SK-N-SH (cell line): ENCODE measurements around the gene OR1I1. TPM values are rescaled to one million over a fixed set of nuclear protein-coding genes. Genes with fewer than 3 reads are reported as not detected.
A peak's percentile ranks its signal among the peaks of the same experiment; 100 is the strongest.

Experiments
- CTCF ChIA-PET: fragments of 300-600, 350-600 bp; formaldehyde crosslinking; extraction: SDS; loops from one replicate; lab custom pipeline; 2021; lab: Yijun Ruan, JAX
- POLR2A ChIA-PET: fragments of 350-600 bp; sonication (Branson Sonifier 250); formaldehyde crosslinking; extraction: SDS; loops from one replicate; lab custom pipeline; 2020; ENCODE audit warnings: antibody characterized with exemption, inconsistent platforms; lab: Yijun Ruan, JAX
- DNase-seq: peaks from one replicate; pipeline ENCODE4 v3.0.0; 2012
- H2AFZ ChIP-seq: fragments of 200-600 bp; sonication (generic); 2 replicates; pipeline ENCODE4 v1.8.1; 2016; ENCODE audit warnings: antibody characterized with exemption, mild to moderate bottlenecking, low read depth
- H3F3A ChIP-seq: fragments of 200-600 bp; sonication (generic); replicated peaks from 2 replicates; pipeline ENCODE3; 2016; ENCODE audit warnings: antibody characterized with exemption, mild to moderate bottlenecking; ENCODE audit not compliant: insufficient read depth
- H3K27ac ChIP-seq, 2 experiments: fragments of 200-500 bp in 1 of 2; fragments of 200-600 bp in 1 of 2; sonication (Bioruptor generic) in 1 of 2; sonication (generic), shearing (Covaris generic) in 1 of 2; 2 replicates each; pipeline versions ENCODE4 v1.5.1 to v1.6.1; 2014 to 2016; ENCODE audit warnings: low read depth in 2 of 2, inconsistent platforms in 1 of 2, low read length in 1 of 2, mild to moderate bottlenecking in 1 of 2, mixed read lengths in 1 of 2
- H3K27me3 ChIP-seq: fragments of 200-600 bp; sonication (generic), shearing (Covaris generic); 2 replicates; pipeline ENCODE4 v1.6.1; 2016; ENCODE audit warnings: mixed run types; ENCODE audit not compliant: insufficient read depth
- H3K36me3 ChIP-seq, 2 experiments: fragments of 200-500 bp in 1 of 2; fragments of 200-600 bp in 1 of 2; sonication (Bioruptor generic) in 1 of 2; sonication (generic) in 1 of 2; replicated peaks in 1 of 2; 2 replicates each; pipeline versions ENCODE3 to v1.5.1; 2014 to 2016; ENCODE audit warnings: low read length in 1 of 2, mild to moderate bottlenecking in 1 of 2; ENCODE audit not compliant: insufficient read depth in 2 of 2, control insufficient read depth in 1 of 2
- H3K4me1 ChIP-seq, 2 experiments: fragments of 200-500 bp in 1 of 2; fragments of 200-600 bp in 1 of 2; sonication (Bioruptor generic) in 1 of 2; sonication (generic), shearing (Covaris generic) in 1 of 2; 2 replicates each; pipeline versions ENCODE4 v1.5.1 to v1.6.1; 2014 to 2016; ENCODE audit warnings: low read depth in 1 of 2, low read length in 1 of 2, mixed run types in 1 of 2; ENCODE audit not compliant: insufficient read depth in 2 of 2, control insufficient read depth in 1 of 2
- H3K4me2 ChIP-seq: fragments of 200-600 bp; sonication (generic), shearing (Covaris generic); 2 replicates; pipeline ENCODE4 v1.6.1; 2017; ENCODE audit warnings: mixed run types
- H3K4me3 ChIP-seq, 2 experiments: fragments of 200-500 bp in 1 of 2; fragments of 200-600 bp in 1 of 2; sonication (Bioruptor generic) in 1 of 2; sonication (generic), shearing (Covaris generic) in 1 of 2; 2 replicates each; pipeline versions ENCODE4 v1.5.1 to v1.8.1; 2014 to 2016; ENCODE audit warnings: low read depth in 2 of 2, inconsistent platforms in 1 of 2, low read length in 1 of 2, mild to moderate bottlenecking in 1 of 2, mixed read lengths in 1 of 2, moderate library complexity in 1 of 2
- H3K79me2 ChIP-seq: fragments of 200-600 bp; sonication (generic); 2 replicates; pipeline ENCODE4 v1.8.1; 2017; ENCODE audit warnings: mild to moderate bottlenecking; ENCODE audit not compliant: insufficient read depth
- H3K9ac ChIP-seq: fragments of 200-600 bp; sonication (generic); 2 replicates; pipeline ENCODE4 v1.6.1; 2017; ENCODE audit warnings: mixed run types
- H3K9me2 ChIP-seq: fragments of 200-600 bp; sonication (generic); 2 replicates; pipeline ENCODE4 v1.6.1; 2017; ENCODE audit warnings: mixed run types
- H3K9me3 ChIP-seq: fragments of 200-600 bp; sonication (generic); 2 replicates; pipeline ENCODE4 v1.6.1; 2017; ENCODE audit warnings: mixed run types, mild to moderate bottlenecking, moderate library complexity
- H4K20me1 ChIP-seq: fragments of 200-600 bp; sonication (generic); 2 replicates; pipeline ENCODE4 v1.6.1; 2017; ENCODE audit warnings: mild to moderate bottlenecking, mixed run types; ENCODE audit not compliant: insufficient read depth
- CHD2 ChIP-seq: fragments of 150-350 bp; IDR thresholded peaks from 2 replicates; pipeline ENCODE4 v1.6.1; 2018; ENCODE audit warnings: low read length; ENCODE audit not compliant: partially characterized antibody
- ELF1 ChIP-seq: IDR thresholded peaks from 2 replicates; pipeline ENCODE4 v1.4.0; 2012
- EP300 ChIP-seq, 2 experiments: IDR thresholded peaks; 2 replicates each; pipeline versions ENCODE4 v1.4.0 to v1.6.1; 2012; ENCODE audit warnings: borderline replicate concordance in 1 of 2, low read depth in 1 of 2, low read length in 1 of 2
- EZH2phosphoT487 ChIP-seq: fragments of 200-600 bp; sonication (generic); IDR thresholded peaks from 2 replicates; pipeline ENCODE4 v1.6.1; 2017; ENCODE audit warnings: low read depth, mixed run types, mild to moderate bottlenecking, antibody characterized with exemption, moderate library complexity, borderline replicate concordance
- FOSL2 ChIP-seq: IDR thresholded peaks from 2 replicates; pipeline ENCODE4 v1.4.0; 2012; ENCODE audit warnings: low read depth, mild to moderate bottlenecking, moderate library complexity, borderline replicate concordance
- FOXM1 ChIP-seq: IDR thresholded peaks from 2 replicates; pipeline ENCODE4 v1.4.0; 2012; ENCODE audit warnings: low read depth, mild to moderate bottlenecking
- GATA2 ChIP-seq: sonication (generic); formaldehyde crosslinking; IDR thresholded peaks from 2 replicates; pipeline ENCODE4 v1.5.0; 2020; ENCODE audit warnings: mild to moderate bottlenecking, missing genetic modification reagents
- JUND ChIP-seq: IDR thresholded peaks from 2 replicates; pipeline ENCODE4 v1.4.0; 2012
- MEF2A ChIP-seq: IDR thresholded peaks from 2 replicates; pipeline ENCODE4 v1.4.0; 2012; ENCODE audit warnings: low read depth, borderline replicate concordance
- NFIC ChIP-seq: IDR thresholded peaks from 2 replicates; pipeline ENCODE4 v1.4.0; 2012; ENCODE audit warnings: borderline replicate concordance
- RCOR1 ChIP-seq: fragments of 150-350 bp; IDR thresholded peaks from 2 replicates; pipeline ENCODE4 v1.6.1; 2017; ENCODE audit warnings: antibody characterized with exemption, low read length
- SMC3 ChIP-seq: IDR thresholded peaks from 2 replicates; pipeline ENCODE4 v1.6.1; 2012; ENCODE audit warnings: low read depth, low read length, improper control_type of control experiment
- YY1 ChIP-seq: IDR thresholded peaks from 2 replicates; pipeline ENCODE4 v1.4.0; 2012; ENCODE audit warnings: low read depth, mild to moderate bottlenecking
- WGBS: methylation state at CpG from one replicate; pipeline ENCODE4 v1.1.6; 2017; ENCODE audit warnings: low lambda C conversion rate; 5-methylcytosine and 5-hydroxymethylcytosine counted together
- polyA plus RNA-seq, 3 experiments: library from polyadenylated mRNA; depleted of rRNA; stranded (reverse); fragments of >200 nt; gene quantifications; 2 replicates each; pipeline ENCODE4 v1.2.3, GENCODE V29; 2012
- TF ChIP-seq, protein P1 (sequence below): IDR thresholded peaks from 2 replicates; pipeline ENCODE4 v1.4.0; 2012; ENCODE audit warnings: low read depth, borderline replicate concordance
- TF ChIP-seq, protein P2 (sequence below): IDR thresholded peaks from 2 replicates; pipeline ENCODE4 v1.4.0; 2012; ENCODE audit warnings: low read depth
- TF ChIP-seq, protein P3 (sequence below): fragments of 150-350 bp; IDR thresholded peaks from 2 replicates; pipeline ENCODE4 v1.6.1; 2017; ENCODE audit warnings: antibody characterized with exemption, low read length, low read depth, borderline replicate concordance

OR1I1 gene
- polyA plus RNA-seq, 1 of the 3 experiments (the other 2 are of a cell fraction) = not detected

DNA sequence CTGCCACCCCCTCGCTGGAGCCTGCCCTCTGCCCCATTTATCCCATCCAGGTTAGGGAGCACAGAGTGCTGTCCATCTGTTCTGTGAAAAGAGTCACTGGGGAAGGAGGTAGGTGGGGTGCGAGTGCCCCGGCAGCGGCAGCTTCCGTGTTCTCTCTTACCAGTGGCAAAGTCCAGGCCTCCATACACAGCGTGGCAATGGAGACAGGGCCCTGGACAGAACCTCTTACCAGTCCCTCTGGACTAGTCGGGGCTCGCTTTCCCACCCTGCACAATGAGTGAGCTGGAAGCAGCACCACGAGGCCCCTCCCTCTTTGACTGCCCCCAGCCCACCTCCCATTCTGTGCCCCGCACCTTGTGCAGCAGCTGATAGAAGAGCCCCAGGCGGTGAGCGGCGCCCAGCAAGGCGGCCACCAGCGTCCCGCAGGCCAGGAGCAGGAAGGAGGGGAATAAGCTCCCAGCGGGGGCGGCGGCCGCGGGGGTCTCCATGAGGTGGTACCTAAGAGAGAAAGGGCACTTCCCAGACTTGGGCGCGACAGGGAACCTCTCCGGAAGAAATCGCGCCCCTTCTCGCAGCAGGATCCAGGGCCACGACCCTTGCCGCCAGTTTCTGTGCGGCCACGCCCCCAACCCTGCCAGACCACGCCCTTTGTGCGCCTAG is 42.7 kb downstream of the OR1I1 start:
- TF ChIP-seq GATA2 (CRISPR knock-in tag) = no peak
- no peak for TF ChIP-seq FOXM1
- TF ChIP-seq, protein P1, sequence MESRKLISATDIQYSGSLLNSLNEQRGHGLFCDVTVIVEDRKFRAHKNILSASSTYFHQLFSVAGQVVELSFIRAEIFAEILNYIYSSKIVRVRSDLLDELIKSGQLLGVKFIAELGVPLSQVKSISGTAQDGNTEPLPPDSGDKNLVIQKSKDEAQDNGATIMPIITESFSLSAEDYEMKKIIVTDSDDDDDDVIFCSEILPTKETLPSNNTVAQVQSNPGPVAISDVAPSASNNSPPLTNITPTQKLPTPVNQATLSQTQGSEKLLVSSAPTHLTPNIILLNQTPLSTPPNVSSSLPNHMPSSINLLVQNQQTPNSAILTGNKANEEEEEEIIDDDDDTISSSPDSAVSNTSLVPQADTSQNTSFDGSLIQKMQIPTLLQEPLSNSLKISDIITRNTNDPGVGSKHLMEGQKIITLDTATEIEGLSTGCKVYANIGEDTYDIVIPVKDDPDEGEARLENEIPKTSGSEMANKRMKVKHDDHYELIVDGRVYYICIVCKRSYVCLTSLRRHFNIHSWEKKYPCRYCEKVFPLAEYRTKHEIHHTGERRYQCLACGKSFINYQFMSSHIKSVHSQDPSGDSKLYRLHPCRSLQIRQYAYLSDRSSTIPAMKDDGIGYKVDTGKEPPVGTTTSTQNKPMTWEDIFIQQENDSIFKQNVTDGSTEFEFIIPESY = no peak
- TF ChIP-seq EZH2phosphoT487 = no peak
- TF ChIP-seq, protein P2, sequence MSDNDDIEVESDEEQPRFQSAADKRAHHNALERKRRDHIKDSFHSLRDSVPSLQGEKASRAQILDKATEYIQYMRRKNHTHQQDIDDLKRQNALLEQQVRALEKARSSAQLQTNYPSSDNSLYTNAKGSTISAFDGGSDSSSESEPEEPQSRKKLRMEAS = no peak
- no peak for TF ChIP-seq NFIC
- no peak for TF ChIP-seq MEF2A
- TF ChIP-seq CHD2 = no peak
- TF ChIP-seq SMC3 = no peak
- TF ChIP-seq FOSL2 = no peak
- no peak for TF ChIP-seq ELF1
- TF ChIP-seq, protein P3, sequence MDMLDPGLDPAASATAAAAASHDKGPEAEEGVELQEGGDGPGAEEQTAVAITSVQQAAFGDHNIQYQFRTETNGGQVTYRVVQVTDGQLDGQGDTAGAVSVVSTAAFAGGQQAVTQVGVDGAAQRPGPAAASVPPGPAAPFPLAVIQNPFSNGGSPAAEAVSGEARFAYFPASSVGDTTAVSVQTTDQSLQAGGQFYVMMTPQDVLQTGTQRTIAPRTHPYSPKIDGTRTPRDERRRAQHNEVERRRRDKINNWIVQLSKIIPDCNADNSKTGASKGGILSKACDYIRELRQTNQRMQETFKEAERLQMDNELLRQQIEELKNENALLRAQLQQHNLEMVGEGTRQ = no peak
- no peak for TF ChIP-seq RCOR1
- no peak for TF ChIP-seq YY1
- TF ChIP-seq JUND = no peak
- no peak for TF ChIP-seq EP300 (IDR thresholded peaks at IDR 0.05; ENCODE audit: borderline replicate concordance in 1 of 2, low read depth in 1 of 2, low read length in 1 of 2)
- Histone ChIP-seq H3F3A (peaks cover 5% of the 10 kb centered on the region), H2AFZ (peak overlapping the region; percentile 72), H3K4me1 (peaks cover 0 to 19% of the 10 kb centered on the region in 2 experiments; a peak in 2 of 4 replicates), H3K9me3 (no peaks in the 10 kb centered on the region), H3K36me3 (peaks cover 7 to 12% of the 10 kb centered on the region in 2 experiments), H3K9me2 (no peaks in the 10 kb centered on the region), H3K4me3 (peak overlapping the region; percentile 79 to 92), H3K4me2 (peak overlapping the region; percentile 97), H3K27ac (peak overlapping the region in 1 of 2 experiments; percentile 88; a peak in 1 of 4 replicates), H4K20me1 (no peaks in the 10 kb centered on the region), H3K9ac (peak overlapping the region; percentile 70), H3K27me3 (no peaks in the 10 kb centered on the region), H3K79me2 (peaks cover 21% of the 10 kb centered on the region; the same call in 1 of the 2 replicates)
- DNase-seq = peak; percentile 88
- ChIA-PET CTCF (interaction anchor here (1.0 to 2.3 kb wide), 6 partner anchors 24 to 294 kb away, joined by 3 to 12 read pairs (median 5); partner anchors contain the start of gene AKAP8L), POLR2A (interaction anchor here (0.9 to 2.2 kb wide), 4 partner anchors 12 to 179 kb away, joined by 3 to 8 read pairs (median 6); partner anchors contain the start of gene SYDE1)
- 6% methylated on average over 3 of the region's 33 CpGs for WGBS
